Choroid plexus epithelial cell (primary cell): Measurements from ENCODE around the gene INTS1.

Source experiments
- DNase-seq: peaks from one replicate; pipeline ENCODE4 v3.0.0-alpha.2; 2010; ENCODE audit warnings: low read depth
- H3K4me3 ChIP-seq: 2 replicates; pipeline ENCODE4 v1.5.1; 2011; ENCODE audit warnings: low read depth, mild to moderate bottlenecking, control low read depth, low read length, moderate library complexity
- TF ChIP-seq, protein P1 (sequence below): conservative IDR thresholded peaks from 2 replicates; pipeline ENCODE4 v1.5.1; 2011; ENCODE audit warnings: low read depth, mild to moderate bottlenecking, control low read depth, inconsistent platforms, low read length, moderate library complexity

INTS1 gene

DNA sequence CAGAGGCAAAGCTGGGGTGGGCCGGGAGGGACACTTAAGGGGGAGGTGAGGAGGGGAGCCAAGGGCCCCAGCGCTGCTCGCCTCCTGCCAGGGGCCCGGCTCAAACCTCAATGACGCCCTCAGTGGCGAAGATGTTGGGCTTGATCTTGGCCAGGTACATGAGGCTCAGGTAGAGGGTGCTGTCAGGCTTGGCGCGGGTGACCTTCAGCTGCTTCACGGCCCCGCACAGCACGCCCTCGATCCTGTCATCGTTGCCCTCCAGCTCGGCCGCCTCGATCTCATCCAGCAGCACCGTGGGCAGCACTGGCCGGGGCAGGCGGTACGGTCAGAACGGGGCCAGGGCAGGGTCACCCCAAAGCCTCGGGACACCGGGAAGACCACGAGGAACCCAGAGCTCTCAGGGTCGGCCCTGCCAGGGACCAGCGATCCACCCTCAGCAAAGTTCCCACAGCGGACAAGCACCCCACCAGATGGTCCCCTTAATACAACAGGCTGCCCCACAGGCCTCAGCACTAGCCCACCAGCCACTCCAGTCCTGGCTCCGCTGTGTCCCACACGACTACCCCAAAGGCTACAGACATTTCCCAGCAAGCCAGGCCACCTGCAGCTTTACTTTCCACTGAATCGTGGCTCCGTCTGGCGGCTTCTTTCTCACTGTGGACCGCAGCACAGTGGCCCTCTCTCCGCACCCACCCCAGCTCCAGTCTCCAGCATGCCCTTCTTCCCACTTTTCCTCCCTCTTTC lies 4.0 kb downstream of the INTS1 start:
- no peak for DNase-seq
- TF ChIP-seq, protein P1, sequence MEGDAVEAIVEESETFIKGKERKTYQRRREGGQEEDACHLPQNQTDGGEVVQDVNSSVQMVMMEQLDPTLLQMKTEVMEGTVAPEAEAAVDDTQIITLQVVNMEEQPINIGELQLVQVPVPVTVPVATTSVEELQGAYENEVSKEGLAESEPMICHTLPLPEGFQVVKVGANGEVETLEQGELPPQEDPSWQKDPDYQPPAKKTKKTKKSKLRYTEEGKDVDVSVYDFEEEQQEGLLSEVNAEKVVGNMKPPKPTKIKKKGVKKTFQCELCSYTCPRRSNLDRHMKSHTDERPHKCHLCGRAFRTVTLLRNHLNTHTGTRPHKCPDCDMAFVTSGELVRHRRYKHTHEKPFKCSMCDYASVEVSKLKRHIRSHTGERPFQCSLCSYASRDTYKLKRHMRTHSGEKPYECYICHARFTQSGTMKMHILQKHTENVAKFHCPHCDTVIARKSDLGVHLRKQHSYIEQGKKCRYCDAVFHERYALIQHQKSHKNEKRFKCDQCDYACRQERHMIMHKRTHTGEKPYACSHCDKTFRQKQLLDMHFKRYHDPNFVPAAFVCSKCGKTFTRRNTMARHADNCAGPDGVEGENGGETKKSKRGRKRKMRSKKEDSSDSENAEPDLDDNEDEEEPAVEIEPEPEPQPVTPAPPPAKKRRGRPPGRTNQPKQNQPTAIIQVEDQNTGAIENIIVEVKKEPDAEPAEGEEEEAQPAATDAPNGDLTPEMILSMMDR: no peak
- H3K4me3 ChIP-seq: no peak overlapping the region

DNA sequence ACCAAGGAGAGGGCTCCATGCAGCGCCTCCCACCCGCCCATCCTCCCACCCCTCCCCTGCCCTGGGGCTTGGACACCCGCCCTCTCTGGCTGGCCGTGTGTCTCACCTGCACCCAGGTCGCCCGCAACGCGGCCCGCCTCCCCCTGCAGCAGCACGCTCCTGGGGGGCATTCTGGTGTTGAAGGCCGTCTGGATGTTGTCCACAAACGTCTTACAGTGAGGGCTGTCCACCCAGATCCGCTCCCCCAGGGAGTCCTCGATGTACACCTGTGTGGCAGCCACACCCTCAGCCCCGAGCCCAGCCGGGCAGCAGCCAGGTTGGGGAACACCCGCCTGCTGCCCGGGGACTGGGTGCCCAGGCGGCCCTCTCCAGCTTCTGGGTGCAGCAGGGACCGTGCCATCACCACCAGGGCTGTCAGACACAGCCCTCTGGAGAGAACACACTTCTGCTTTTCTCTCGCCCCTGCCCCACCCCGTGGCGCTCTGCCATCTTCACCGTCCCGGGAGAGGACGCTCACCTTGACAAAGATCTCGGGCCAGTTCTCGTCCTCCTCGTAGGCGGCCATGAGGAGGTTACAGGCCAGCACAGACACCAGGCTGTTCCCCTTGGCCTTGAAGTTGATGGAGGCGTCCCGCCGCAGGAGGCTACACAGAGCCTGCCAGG lies 4.7 kb downstream of the INTS1 start:
- DNase-seq: no peak
- H3K4me3 ChIP-seq: no peak overlapping the region
- TF ChIP-seq, protein P1: no peak

DNA sequence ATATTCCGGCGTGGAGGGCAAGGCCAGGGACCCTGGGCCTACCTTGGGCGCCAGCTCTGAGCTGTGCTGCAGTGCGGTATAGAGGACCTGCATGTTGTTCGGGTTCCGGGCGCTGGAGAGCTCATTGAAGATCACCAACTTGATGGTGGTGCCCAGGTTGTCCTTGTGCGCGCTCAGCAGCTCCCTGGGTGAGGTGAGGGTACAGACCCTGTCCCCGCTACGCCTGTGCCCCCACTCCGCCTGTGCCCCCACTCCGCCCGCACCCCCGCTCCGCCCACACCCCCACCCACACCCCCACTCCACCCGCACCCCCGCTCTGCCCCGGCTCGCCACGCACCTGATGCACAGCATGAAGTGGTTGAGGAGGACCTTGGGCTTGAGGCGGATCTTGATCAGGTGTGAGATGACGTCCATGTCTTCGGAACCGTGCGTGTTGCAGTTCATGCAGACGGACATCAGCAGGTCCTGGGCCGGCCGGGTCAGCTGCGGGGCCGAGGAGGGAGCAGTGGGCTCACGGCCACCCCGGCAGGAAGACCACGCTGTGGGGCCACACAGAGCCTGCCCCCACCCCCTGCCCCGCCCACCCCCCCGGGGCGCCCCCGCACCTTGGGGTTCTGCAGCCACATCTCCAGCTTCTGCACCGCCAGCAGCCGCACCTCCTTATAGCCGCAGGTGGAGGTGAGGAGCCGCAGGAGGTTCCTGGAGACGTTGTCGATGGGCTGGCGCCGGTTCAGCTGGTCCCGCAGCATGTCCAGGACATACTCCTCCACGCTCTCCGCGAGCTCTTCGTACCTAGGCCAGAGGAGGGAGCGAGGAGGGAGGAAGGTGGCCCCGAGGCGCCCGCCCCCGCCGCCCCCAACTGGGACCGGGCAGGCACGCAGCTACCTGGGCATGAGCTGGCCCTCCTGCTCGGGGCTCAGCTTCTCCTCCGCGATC lies 5.6 kb downstream of the INTS1 start:
- DNase-seq: no peak
- H3K4me3 ChIP-seq: no peak overlapping the region
- TF ChIP-seq, protein P1: no peak

DNA sequence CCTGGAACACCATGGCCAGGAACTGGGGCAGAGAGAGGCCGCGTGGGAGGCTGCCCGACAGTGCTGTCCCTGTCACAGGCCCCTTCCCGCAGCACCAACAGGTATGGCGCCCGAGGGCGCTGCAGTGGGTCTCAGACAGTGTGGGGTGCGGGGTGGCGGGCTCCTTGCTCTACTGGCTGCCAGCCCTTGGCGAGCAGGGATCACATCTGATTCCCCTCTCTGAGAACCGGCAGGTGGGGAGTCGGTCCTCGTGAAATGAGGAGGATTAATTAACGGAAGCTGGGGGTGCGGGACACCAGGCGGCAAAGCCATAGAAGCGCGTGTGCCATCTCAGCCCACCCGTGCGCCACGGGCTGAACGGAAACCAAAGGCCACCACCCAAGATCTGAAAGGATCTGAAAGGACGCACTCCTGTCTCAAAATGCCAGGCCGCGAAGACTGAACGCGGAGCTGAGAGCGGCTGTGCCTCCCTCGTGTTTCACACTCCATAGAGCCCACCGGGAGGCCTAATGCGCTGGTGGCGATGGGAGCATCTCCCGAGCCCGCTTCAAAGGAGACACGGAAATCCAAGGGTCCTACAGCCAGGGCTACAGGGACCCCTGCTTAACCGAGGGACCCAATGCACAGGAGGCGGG lies 6.8 kb downstream of the INTS1 start:
- TF ChIP-seq, protein P1: no peak
- no peak for DNase-seq

DNA sequence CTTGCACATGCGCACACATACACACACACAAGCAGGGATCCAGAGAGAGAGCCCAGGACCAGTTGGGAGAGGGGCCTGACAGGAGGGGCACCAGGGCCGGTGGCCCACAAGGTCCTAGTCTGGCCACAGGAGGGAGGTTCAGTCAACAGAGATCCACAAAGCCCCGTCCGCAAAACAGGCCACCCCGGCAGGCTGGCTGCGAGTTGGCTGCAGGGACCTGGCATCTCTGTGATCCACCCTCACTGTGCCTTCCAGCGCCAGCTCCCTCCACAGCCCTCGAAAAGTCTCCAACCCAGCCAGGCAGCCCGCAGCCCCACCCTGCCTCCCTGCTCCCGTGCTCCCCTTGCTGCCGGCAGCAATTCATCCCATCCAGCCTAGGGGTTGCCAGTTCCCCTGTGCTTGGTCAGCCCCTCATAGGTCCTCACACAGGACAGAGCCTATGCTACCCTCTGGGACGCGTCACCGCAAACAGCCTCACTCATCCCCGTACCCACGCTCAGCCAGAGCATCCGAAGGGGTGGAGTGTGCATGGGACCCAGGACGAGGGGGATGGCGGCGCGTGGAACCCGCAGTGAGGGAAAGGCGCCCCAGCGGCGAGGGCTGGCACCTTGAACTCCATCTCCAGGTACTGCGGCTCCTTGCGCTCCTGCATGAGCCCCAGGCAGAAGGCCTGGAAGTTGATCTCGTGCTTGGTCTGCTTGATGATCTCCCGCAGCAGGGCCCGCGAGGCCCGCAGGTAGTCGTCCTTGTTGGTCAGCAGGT lies 7.5 kb downstream of the INTS1 start:
- TF ChIP-seq, protein P1: no peak
- H3K4me3 ChIP-seq: no peak overlapping the region
- no peak for DNase-seq

More for the DNA sequence above, 6.8 kb downstream of the INTS1 start:
- no peak overlapping the region for H3K4me3 ChIP-seq
